HepG2 (cell line): Measurements from ENCODE around the gene FAM83G. TPM values are rescaled to one million over a fixed set of nuclear protein-coding genes. Genes with fewer than 3 reads are reported as not detected.
A peak's percentile ranks its signal among the peaks of the same experiment; 100 is the strongest.

ENCODE experiments used
- DNMT1 ChIP-seq: sonication (generic); formaldehyde crosslinking; IDR thresholded peaks from 2 replicates; pipeline ENCODE4 v1.5.1; 2020; ENCODE audit warnings: mild to moderate bottlenecking, missing genetic modification reagents
- ELF4 ChIP-seq: sonication (generic); formaldehyde crosslinking; IDR thresholded peaks from 2 replicates; pipeline ENCODE4 v1.5.0; 2020; ENCODE audit warnings: missing genetic modification reagents, mild to moderate bottlenecking, moderate library complexity, borderline replicate concordance
- ERF ChIP-seq: IDR thresholded peaks from 2 replicates; pipeline ENCODE4 v1.6.1; 2018; ENCODE audit warnings: missing biosample characterization, missing genetic modification reagents
- FOXJ3 ChIP-seq: sonication (generic); formaldehyde crosslinking; IDR thresholded peaks from 2 replicates; pipeline ENCODE4 v1.4.0; 2020; ENCODE audit warnings: missing genetic modification reagents, mild to moderate bottlenecking, borderline replicate concordance
- KDM2A ChIP-seq: sonication (generic); formaldehyde crosslinking; IDR thresholded peaks from 2 replicates; pipeline ENCODE4 v1.4.0; 2020; ENCODE audit warnings: low read depth, missing genetic modification reagents, borderline replicate concordance
- KDM6A ChIP-seq: IDR thresholded peaks from 2 replicates; pipeline ENCODE4 v1.6.1; 2016; ENCODE audit warnings: low read depth
- MED1 ChIP-seq: sonication (generic); formaldehyde crosslinking; IDR thresholded peaks from 2 replicates; pipeline ENCODE4 v1.4.0; 2020; ENCODE audit warnings: missing genetic modification reagents
- SALL1 ChIP-seq: sonication (generic); formaldehyde crosslinking; IDR thresholded peaks from 2 replicates; pipeline ENCODE4 v1.8.0; 2022; ENCODE audit warnings: mild to moderate bottlenecking, missing genetic modification reagents
- SKI ChIP-seq: fragments of 450-650 bp; IDR thresholded peaks from one replicate; pipeline ENCODE4 v1.6.1; 2018; ENCODE audit warnings: mild to moderate bottlenecking; ENCODE audit not compliant: partially characterized antibody
- YEATS2 ChIP-seq: sonication (generic); formaldehyde crosslinking; IDR thresholded peaks from 2 replicates; pipeline ENCODE4 v1.4.0; 2020; ENCODE audit warnings: missing genetic modification reagents, borderline replicate concordance
- ZBTB20 ChIP-seq: sonication (generic); formaldehyde crosslinking; IDR thresholded peaks from 2 replicates; pipeline ENCODE4 v1.8.1; 2023; ENCODE audit warnings: missing genetic modification reagents, low read depth, mild to moderate bottlenecking, borderline replicate concordance
- ZBTB21 ChIP-seq: sonication (generic); formaldehyde crosslinking; IDR thresholded peaks from 2 replicates; pipeline ENCODE4 v1.4.0; 2020; ENCODE audit warnings: missing genetic modification reagents
- ZFP1 ChIP-seq: IDR thresholded peaks from 2 replicates; pipeline ENCODE4 v1.6.1; 2016
- ZNF383 ChIP-seq: sonication (generic); formaldehyde crosslinking; IDR thresholded peaks from 2 replicates; pipeline ENCODE4 v1.4.0; 2020; ENCODE audit warnings: missing genetic modification reagents, mild to moderate bottlenecking, borderline replicate concordance
- polyA plus RNA-seq, 8 experiments: library from polyadenylated mRNA; depleted of rRNA in 3 of 8; stranded (reverse) in 7 of 8; unstranded in 1 of 8; fragments of >200 nt; fragmentation: Illumina TruSeq in 4 of 8; extraction: Trizol in 4 of 8; gene quantifications; 2 replicates each; pipeline versions ENCODE4 v1.2.1 to v1.2.3, GENCODE V29; 2011 to 2016; ENCODE audit warnings: low read depth in 4 of 8, missing spikeins in 1 of 8, mixed read lengths in 1 of 8; ENCODE audit not compliant: insufficient read depth in 1 of 8
- total RNA-seq, 5 experiments: library from RNA; depleted of rRNA; stranded (reverse); fragments of >200 nt; fragmentation: Illumina TruSeq; extraction: Trizol; gene quantifications; 2 replicates each; pipeline ENCODE4 v1.2.3, GENCODE V29; 2016; ENCODE audit warnings: low read depth in 1 of 5
- TF ChIP-seq, protein P1 (sequence below), 2 experiments: IDR thresholded peaks; 2 replicates each; pipeline ENCODE4 v1.6.1; 2011 to 2012; ENCODE audit warnings: low read length in 2 of 2, borderline replicate concordance in 1 of 2, low read depth in 1 of 2, mild to moderate bottlenecking in 1 of 2, moderate library complexity in 1 of 2
- TF ChIP-seq, protein P2 (sequence below): sonication (generic); formaldehyde crosslinking; IDR thresholded peaks from 2 replicates; pipeline ENCODE4 v1.9.0; 2022; ENCODE audit warnings: low read depth, missing genetic modification reagents
- TF ChIP-seq, protein P3 (sequence below): sonication (generic); formaldehyde crosslinking; conservative IDR thresholded peaks from 2 replicates; pipeline ENCODE4 v1.4.0; 2020; ENCODE audit warnings: mild to moderate bottlenecking, missing genetic modification reagents, moderate library complexity
- TF ChIP-seq, protein P4 (sequence below): sonication (generic); IDR thresholded peaks from 2 replicates; pipeline ENCODE4 v1.6.1; 2016; ENCODE audit warnings: low read depth, borderline replicate concordance

The FAM83G gene
- total and polyA plus RNA-seq, 2 of the 13 experiments (the other 11 are each of a cell fraction or from before 2014, with no cell fraction given) = 13.7 to 18.6 TPM

DNA sequence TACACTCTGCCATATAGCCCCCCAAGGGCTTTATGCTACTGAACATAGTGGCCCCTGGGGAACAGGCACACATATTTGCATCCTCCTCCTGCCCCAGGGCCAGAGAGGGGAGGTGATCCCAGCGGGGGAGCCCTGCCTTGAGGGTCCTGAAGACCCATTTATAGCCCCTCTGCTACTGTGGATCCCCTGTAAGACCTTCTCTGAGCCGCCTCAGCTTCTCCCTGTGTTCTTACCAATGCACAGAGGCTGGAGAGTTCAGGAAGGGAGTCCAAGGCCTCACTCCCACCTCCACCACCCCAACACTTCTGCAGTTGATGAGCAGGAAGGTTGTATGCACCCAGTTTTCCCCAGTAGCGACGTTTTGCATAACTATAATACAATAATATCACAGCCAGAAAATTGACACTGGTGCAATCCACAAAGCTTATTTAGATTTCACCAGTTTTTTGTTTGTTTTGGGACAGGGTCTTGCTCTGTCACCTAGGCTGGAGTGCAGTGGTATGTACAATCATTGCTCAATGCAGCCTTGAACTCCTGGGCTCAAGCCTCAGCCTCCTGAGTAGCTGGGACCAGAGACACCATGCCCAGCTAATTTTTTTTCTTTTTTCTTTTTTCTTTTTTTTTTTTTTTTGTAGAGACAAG, 1.3 kb upstream of the FAM83G start (continued):
- TF ChIP-seq, protein P1, sequence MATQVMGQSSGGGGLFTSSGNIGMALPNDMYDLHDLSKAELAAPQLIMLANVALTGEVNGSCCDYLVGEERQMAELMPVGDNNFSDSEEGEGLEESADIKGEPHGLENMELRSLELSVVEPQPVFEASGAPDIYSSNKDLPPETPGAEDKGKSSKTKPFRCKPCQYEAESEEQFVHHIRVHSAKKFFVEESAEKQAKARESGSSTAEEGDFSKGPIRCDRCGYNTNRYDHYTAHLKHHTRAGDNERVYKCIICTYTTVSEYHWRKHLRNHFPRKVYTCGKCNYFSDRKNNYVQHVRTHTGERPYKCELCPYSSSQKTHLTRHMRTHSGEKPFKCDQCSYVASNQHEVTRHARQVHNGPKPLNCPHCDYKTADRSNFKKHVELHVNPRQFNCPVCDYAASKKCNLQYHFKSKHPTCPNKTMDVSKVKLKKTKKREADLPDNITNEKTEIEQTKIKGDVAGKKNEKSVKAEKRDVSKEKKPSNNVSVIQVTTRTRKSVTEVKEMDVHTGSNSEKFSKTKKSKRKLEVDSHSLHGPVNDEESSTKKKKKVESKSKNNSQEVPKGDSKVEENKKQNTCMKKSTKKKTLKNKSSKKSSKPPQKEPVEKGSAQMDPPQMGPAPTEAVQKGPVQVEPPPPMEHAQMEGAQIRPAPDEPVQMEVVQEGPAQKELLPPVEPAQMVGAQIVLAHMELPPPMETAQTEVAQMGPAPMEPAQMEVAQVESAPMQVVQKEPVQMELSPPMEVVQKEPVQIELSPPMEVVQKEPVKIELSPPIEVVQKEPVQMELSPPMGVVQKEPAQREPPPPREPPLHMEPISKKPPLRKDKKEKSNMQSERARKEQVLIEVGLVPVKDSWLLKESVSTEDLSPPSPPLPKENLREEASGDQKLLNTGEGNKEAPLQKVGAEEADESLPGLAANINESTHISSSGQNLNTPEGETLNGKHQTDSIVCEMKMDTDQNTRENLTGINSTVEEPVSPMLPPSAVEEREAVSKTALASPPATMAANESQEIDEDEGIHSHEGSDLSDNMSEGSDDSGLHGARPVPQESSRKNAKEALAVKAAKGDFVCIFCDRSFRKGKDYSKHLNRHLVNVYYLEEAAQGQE (IDR thresholded peaks at IDR 0.05; ENCODE audit: borderline replicate concordance in 1 of 2, low read depth in 1 of 2, low read length in 2 of 2) = 0 out of 4 replicates have a peak, but pooled peaks of 1 of the 2 experiments have one; percentile 15
- peak; percentile 79; the same call in 1 of the 2 replicates for TF ChIP-seq ELF4 (CRISPR knock-in tag)
- TF ChIP-seq KDM6A (CRISPR knock-in tag) = peak; percentile 71
- 0 out of 2 replicates have a peak, but pooled peaks have one; percentile 44 for TF ChIP-seq ZBTB21 (CRISPR knock-in tag)
- peak; percentile 80; the same call in 1 of the 2 replicates for TF ChIP-seq FOXJ3 (CRISPR knock-in tag)
- no peak for TF ChIP-seq ZNF383 (CRISPR knock-in tag)
- TF ChIP-seq ZBTB20 (CRISPR knock-in tag) = no peak
- TF ChIP-seq ZFP1 (CRISPR knock-in tag) = peak; percentile 47; the same call in 1 of the 2 replicates
- TF ChIP-seq, protein P2, sequence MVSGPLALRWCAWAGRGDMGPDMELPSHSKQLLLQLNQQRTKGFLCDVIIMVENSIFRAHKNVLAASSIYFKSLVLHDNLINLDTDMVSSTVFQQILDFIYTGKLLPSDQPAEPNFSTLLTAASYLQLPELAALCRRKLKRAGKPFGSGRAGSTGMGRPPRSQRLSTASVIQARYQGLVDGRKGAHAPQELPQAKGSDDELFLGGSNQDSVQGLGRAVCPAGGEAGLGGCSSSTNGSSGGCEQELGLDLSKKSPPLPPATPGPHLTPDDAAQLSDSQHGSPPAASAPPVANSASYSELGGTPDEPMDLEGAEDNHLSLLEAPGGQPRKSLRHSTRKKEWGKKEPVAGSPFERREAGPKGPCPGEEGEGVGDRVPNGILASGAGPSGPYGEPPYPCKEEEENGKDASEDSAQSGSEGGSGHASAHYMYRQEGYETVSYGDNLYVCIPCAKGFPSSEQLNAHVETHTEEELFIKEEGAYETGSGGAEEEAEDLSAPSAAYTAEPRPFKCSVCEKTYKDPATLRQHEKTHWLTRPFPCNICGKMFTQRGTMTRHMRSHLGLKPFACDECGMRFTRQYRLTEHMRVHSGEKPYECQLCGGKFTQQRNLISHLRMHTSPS (CRISPR knock-in tag) = 0 out of 2 replicates have a peak, but pooled peaks have one; percentile 17
- TF ChIP-seq, protein P3, sequence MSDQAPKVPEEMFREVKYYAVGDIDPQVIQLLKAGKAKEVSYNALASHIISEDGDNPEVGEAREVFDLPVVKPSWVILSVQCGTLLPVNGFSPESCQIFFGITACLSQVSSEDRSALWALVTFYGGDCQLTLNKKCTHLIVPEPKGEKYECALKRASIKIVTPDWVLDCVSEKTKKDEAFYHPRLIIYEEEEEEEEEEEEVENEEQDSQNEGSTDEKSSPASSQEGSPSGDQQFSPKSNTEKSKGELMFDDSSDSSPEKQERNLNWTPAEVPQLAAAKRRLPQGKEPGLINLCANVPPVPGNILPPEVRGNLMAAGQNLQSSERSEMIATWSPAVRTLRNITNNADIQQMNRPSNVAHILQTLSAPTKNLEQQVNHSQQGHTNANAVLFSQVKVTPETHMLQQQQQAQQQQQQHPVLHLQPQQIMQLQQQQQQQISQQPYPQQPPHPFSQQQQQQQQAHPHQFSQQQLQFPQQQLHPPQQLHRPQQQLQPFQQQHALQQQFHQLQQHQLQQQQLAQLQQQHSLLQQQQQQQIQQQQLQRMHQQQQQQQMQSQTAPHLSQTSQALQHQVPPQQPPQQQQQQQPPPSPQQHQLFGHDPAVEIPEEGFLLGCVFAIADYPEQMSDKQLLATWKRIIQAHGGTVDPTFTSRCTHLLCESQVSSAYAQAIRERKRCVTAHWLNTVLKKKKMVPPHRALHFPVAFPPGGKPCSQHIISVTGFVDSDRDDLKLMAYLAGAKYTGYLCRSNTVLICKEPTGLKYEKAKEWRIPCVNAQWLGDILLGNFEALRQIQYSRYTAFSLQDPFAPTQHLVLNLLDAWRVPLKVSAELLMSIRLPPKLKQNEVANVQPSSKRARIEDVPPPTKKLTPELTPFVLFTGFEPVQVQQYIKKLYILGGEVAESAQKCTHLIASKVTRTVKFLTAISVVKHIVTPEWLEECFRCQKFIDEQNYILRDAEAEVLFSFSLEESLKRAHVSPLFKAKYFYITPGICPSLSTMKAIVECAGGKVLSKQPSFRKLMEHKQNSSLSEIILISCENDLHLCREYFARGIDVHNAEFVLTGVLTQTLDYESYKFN = peak; percentile 92
- TF ChIP-seq, protein P4, sequence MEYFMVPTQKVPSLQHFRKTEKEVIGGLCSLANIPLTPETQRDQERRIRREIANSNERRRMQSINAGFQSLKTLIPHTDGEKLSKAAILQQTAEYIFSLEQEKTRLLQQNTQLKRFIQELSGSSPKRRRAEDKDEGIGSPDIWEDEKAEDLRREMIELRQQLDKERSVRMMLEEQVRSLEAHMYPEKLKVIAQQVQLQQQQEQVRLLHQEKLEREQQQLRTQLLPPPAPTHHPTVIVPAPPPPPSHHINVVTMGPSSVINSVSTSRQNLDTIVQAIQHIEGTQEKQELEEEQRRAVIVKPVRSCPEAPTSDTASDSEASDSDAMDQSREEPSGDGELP = peak; percentile 43; the same call in 1 of the 2 replicates
- TF ChIP-seq DNMT1 (CRISPR knock-in tag) = no peak
- no peak for TF ChIP-seq ERF (CRISPR knock-in tag)
- peak; percentile 90 for TF ChIP-seq MED1 (CRISPR knock-in tag)
- TF ChIP-seq YEATS2 = peak; percentile 22; the same call in 1 of the 2 replicates
- peak; percentile 97 for TF ChIP-seq SALL1 (CRISPR knock-in tag)
- TF ChIP-seq KDM2A = 0 out of 2 replicates have a peak, but pooled peaks have one; percentile 21
- peak; percentile 84 for TF ChIP-seq SKI
